Neutrophil (primary cell): Measurements from ENCODE around the gene GPR18.
"Not testable (repeated sequence)": the region's sequence is repeated elsewhere in the genome, so short reads cannot be mapped to it uniquely, and the experiment has no call there.

Experiments
- H3K27ac ChIP-seq: fragments of 200-600 bp; sonication (generic); 2 replicates; pipeline ENCODE4 v1.5.1; 2016; ENCODE audit warnings: mild to moderate bottlenecking, moderate library complexity
- H3K27me3 ChIP-seq: fragments of 200-600 bp; sonication (generic); 2 replicates; pipeline ENCODE4 v1.6.0; 2016; ENCODE audit warnings: mild to moderate bottlenecking
- H3K36me3 ChIP-seq: fragments of 200-600 bp; sonication (generic); 2 replicates; pipeline ENCODE4 v1.5.1; 2017
- H3K4me1 ChIP-seq, 2 experiments: fragments of 200-600 bp in 1 of 2; sonication (generic) in 1 of 2; 1 replicate in 1 of 2; 2 replicates in 1 of 2; pipeline versions ENCODE4 v1.5.1 to v1.6.1; 2013 to 2016; ENCODE audit warnings: low read depth in 1 of 2, low read length in 1 of 2, mild to moderate bottlenecking in 1 of 2, moderate library complexity in 1 of 2; ENCODE audit not compliant: control insufficient read depth in 1 of 2, insufficient read depth in 1 of 2
- H3K4me3 ChIP-seq, 2 experiments: fragments of 200-600 bp in 1 of 2; sonication (generic) in 1 of 2; 1 replicate in 1 of 2; 2 replicates in 1 of 2; pipeline ENCODE4 v1.5.1; 2013 to 2016; ENCODE audit warnings: low read depth in 1 of 2, low read length in 1 of 2, mild to moderate bottlenecking in 1 of 2, moderate library complexity in 1 of 2
- H3K9me3 ChIP-seq: fragments of 200-600 bp; sonication (generic); 2 replicates; pipeline ENCODE4 v1.5.1; 2016
- CTCF ChIP-seq: fragments of 200-600 bp; sonication (generic); IDR thresholded peaks from 2 replicates; pipeline ENCODE4 v1.5.1; 2016; ENCODE audit warnings: antibody characterized with exemption

GPR18 gene

GRCh38 chr13:99230991-99231390 is 27.2 kb downstream of the GPR18 start:
- TF ChIP-seq CTCF = no peak
- Histone ChIP-seq H3K27ac (no peak overlapping the region), H3K4me3 (no peak overlapping the region), H3K27me3 (no peaks in the 10 kb centered on the region), H3K9me3 (no peaks in the 10 kb centered on the region), H3K4me1 (peaks cover 39 to 44% of the 10 kb centered on the region in 2 experiments), H3K36me3 (no peaks in the 10 kb centered on the region)

- not testable (repeated sequence) for H3K36me3 ChIP-seq
These were observed 27.6 kb downstream of the GPR18 start for GRCh38 chr13:99230588-99230987.

DNA sequence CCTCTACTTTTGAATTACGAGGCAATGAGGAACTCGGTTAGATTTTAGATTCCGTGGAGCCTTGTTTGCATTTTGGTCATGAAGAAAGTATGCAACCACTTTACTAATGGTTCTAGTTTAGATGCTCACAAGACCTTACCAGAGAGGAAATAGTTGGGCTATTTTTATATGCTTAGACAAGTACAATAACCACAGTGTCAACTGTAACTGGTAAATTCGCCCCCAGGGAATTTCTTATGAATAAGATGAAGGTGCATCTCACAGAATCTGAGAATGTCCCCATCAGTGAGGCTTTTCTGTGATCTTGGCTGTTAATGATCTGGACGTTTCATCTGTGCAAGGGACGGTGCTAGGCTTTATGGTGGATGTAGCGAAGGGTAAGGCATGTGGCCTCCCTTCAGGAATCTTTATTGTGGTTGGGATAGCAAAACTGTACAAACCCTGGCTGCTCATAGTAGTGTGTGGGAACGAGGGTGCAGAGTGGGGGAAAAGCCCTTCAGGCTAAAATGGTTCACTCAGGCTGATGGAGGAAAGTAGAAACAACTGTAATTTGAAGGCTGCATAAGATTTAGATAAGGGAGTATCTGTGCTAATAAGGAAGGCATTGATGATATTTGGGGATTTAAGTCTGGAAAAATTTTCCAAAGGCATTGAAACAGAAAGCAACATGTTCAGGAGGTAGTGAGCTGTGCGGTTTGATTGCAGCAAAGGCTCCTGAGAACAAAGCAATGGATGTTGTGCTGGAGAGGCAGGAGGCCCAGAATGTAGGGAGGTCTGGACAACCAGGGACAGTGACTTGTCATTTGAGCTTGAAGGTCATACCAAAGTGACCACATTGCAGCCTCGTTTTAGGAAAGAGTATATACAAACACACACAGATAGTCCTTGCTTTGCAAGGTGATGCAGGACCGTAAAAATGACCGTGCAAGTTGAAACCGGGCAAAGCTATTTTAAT is 29.2 kb downstream of the GPR18 start:
- TF ChIP-seq CTCF = no peak
- Histone ChIP-seq H3K4me3 (no peak overlapping the region), H3K27me3 (no peaks in the 10 kb centered on the region), H3K27ac (peak overlapping the region; percentile 44), H3K36me3 (no peaks in the 10 kb centered on the region), H3K9me3 (no peaks in the 10 kb centered on the region), H3K4me1 (peaks cover 53 to 61% of the 10 kb centered on the region in 2 experiments)

More at GRCh38 chr13:99230588-99230987, 27.6 kb downstream of the GPR18 start:
- H3K27ac ChIP-seq = peak overlapping the region; percentile 44
- not testable (repeated sequence) for H3K9me3 ChIP-seq, H3K4me3 ChIP-seq, H3K27me3 ChIP-seq
- peaks cover 42 to 47% of the 10 kb centered on the region in 2 experiments for H3K4me1 ChIP-seq

GRCh38 chr13:99227909-99228688 is 30.1 kb downstream of the GPR18 start:
- H3K36me3 ChIP-seq = no peaks in the 10 kb centered on the region
- H3K4me1 ChIP-seq = peaks cover 53 to 63% of the 10 kb centered on the region in 2 experiments
- H3K9me3 ChIP-seq = no peaks in the 10 kb centered on the region
- H3K27ac ChIP-seq = peak overlapping the region; percentile 62
- no peak overlapping the region for H3K4me3 ChIP-seq
- no peaks in the 10 kb centered on the region for H3K27me3 ChIP-seq
- no peak for TF ChIP-seq CTCF

GRCh38 chr13:99227331-99227900 is 30.8 kb downstream of the GPR18 start:
- Histone ChIP-seq H3K4me1 (peaks cover 53 to 63% of the 10 kb centered on the region in 2 experiments), H3K27me3 (no peaks in the 10 kb centered on the region), H3K36me3 (no peaks in the 10 kb centered on the region), H3K9me3 (no peaks in the 10 kb centered on the region), H3K4me3 (no peak overlapping the region), H3K27ac (peak overlapping the region; percentile 62)
- TF ChIP-seq CTCF = no peak
